H1 (cell line): ENCODE data around the gene ATXN1L. TPM values are rescaled to one million over a fixed set of nuclear protein-coding genes. Genes with fewer than 3 reads are reported as not detected.

ENCODE experiments used
- CTCF ChIA-PET: fragments of 300-600 bp; sonication (Branson Sonifier 250); formaldehyde crosslinking; loops from one replicate; lab custom pipeline; 2021; ENCODE audit not compliant: partially characterized antibody; lab: Charles Lee
- POLR2A ChIA-PET: fragments of 300-600 bp; sonication (Branson Sonifier 250); formaldehyde crosslinking; loops from one replicate; lab custom pipeline; 2021; ENCODE audit warnings: inconsistent platforms; ENCODE audit not compliant: partially characterized antibody; lab: Charles Lee
- DNase-seq, 2 experiments: peaks; one replicate each; pipeline versions ENCODE4 v3.0.0 to v3.0.0-alpha.2; 2010 to 2022; ENCODE audit warnings: low spot score in 2 of 2, low read depth in 1 of 2, mixed read lengths in 1 of 2
- FAIRE-seq: peaks from 2 replicates; lab custom pipeline; 2011; peaks lifted over from hg19 to GRCh38; lab: Jason Lieb, UNC
- H2AFZ ChIP-seq: 2 replicates; pipeline ENCODE4 v1.8.1; 2012; ENCODE audit warnings: low read length, inconsistent platforms
- H2AK5ac ChIP-seq: 2 replicates; pipeline ENCODE4 v1.6.1; 2013; ENCODE audit warnings: low read depth, low read length
- H2BK120ac ChIP-seq: replicated peaks from 2 replicates; pipeline ENCODE3; 2013; ENCODE audit warnings: low read depth, low read length, inconsistent platforms
- H2BK12ac ChIP-seq: 2 replicates; pipeline ENCODE4 v1.6.1; 2013; ENCODE audit warnings: low read depth, low read length
- H2BK15ac ChIP-seq: 2 replicates; pipeline ENCODE4 v1.6.1; 2013; ENCODE audit warnings: low read length
- H2BK20ac ChIP-seq: 2 replicates; pipeline ENCODE4 v1.6.1; 2013; ENCODE audit warnings: low read length
- H2BK5ac ChIP-seq: 2 replicates; pipeline ENCODE4 v1.6.1; 2013; ENCODE audit warnings: low read depth, low read length
- H3K14ac ChIP-seq: 2 replicates; pipeline ENCODE4 v1.6.1; 2013; ENCODE audit warnings: inconsistent platforms; ENCODE audit not compliant: insufficient read length
- H3K18ac ChIP-seq: 2 replicates; pipeline ENCODE4 v1.6.1; 2013; ENCODE audit warnings: low read length; ENCODE audit errors: extremely low read depth
- H3K23ac ChIP-seq: 2 replicates; pipeline ENCODE4 v1.6.1; 2013; ENCODE audit warnings: inconsistent platforms; ENCODE audit not compliant: insufficient read length
- H3K23me2 ChIP-seq: 2 replicates; pipeline ENCODE4 v1.6.1; 2013; ENCODE audit warnings: low read depth, low read length
- H3K27ac ChIP-seq: 2 replicates; pipeline ENCODE4 v1.6.1; 2011; ENCODE audit warnings: low read depth, low read length, inconsistent platforms
- H3K27me3 ChIP-seq, 4 experiments: replicated peaks in 1 of 4; 1 replicate in 1 of 4; 2 replicates in 3 of 4; pipeline versions ENCODE4 v1.6.1 to v1.8.1; 2011 to 2013; ENCODE audit warnings: low read length in 3 of 4, mild to moderate bottlenecking in 3 of 4, inconsistent platforms in 2 of 4, mixed read lengths in 2 of 4, moderate library complexity in 1 of 4; ENCODE audit not compliant: control insufficient read depth in 3 of 4, insufficient read depth in 3 of 4; ENCODE audit errors: extremely low read depth in 1 of 4
- H3K36me3 ChIP-seq, 4 experiments: 2 replicates each; pipeline versions ENCODE4 v1.6.1 to v1.8.1; 2011 to 2013; ENCODE audit warnings: mild to moderate bottlenecking in 4 of 4, low read length in 3 of 4, moderate library complexity in 2 of 4, control low read depth in 1 of 4, inconsistent platforms in 1 of 4; ENCODE audit not compliant: insufficient read depth in 4 of 4, control insufficient read depth in 2 of 4
- H3K4ac ChIP-seq: replicated peaks from 2 replicates; pipeline ENCODE3; 2013; ENCODE audit warnings: low read length, low read depth, mixed read lengths, inconsistent platforms; ENCODE audit not compliant: insufficient read length
- H3K4me1 ChIP-seq, 4 experiments: replicated peaks in 1 of 4; 1 replicate in 1 of 4; 2 replicates in 3 of 4; pipeline versions ENCODE4 v1.6.1 to v1.8.1; 2011 to 2013; ENCODE audit warnings: low read length in 3 of 4, inconsistent platforms in 2 of 4, mixed read lengths in 1 of 4; ENCODE audit not compliant: insufficient read depth in 4 of 4, control insufficient read depth in 3 of 4
- H3K4me2 ChIP-seq, 2 experiments: 2 replicates each; pipeline versions ENCODE4 v1.6.1 to v1.8.1; 2011 to 2013; ENCODE audit warnings: low read depth in 2 of 2, low read length in 2 of 2, control low read depth in 1 of 2, inconsistent platforms in 1 of 2, mild to moderate bottlenecking in 1 of 2; ENCODE audit not compliant: insufficient read depth in 1 of 2
- H3K4me3 ChIP-seq, 4 experiments: fragments of 200-600, 300-600 bp in 1 of 4; sonication (generic), shearing (Covaris generic), sonication (Bioruptor Twin) in 1 of 4; 2 replicates each; pipeline versions ENCODE4 v1.5.1 to v1.8.1; 2011 to 2016; ENCODE audit warnings: low read length in 4 of 4, low read depth in 3 of 4, control low read depth in 2 of 4, inconsistent platforms in 2 of 4, mild to moderate bottlenecking in 2 of 4, mixed read lengths in 1 of 4, moderate library complexity in 1 of 4; ENCODE audit not compliant: insufficient read depth in 2 of 4; ENCODE audit errors: extremely low read depth in 1 of 4
- H3K56ac ChIP-seq: replicated peaks from 2 replicates; pipeline ENCODE3; 2013; ENCODE audit warnings: low read depth, mild to moderate bottlenecking, mixed read lengths, low read length, inconsistent platforms; ENCODE audit not compliant: insufficient read length
- H3K79me1 ChIP-seq: 2 replicates; pipeline ENCODE4 v1.6.1; 2013; ENCODE audit warnings: low read depth, low read length, control low read depth
- H3K79me2 ChIP-seq, 2 experiments: 2 replicates each; pipeline versions ENCODE4 v1.6.1 to v1.8.1; 2012 to 2013; ENCODE audit warnings: low read length in 2 of 2, mild to moderate bottlenecking in 2 of 2, inconsistent platforms in 1 of 2; ENCODE audit not compliant: insufficient read depth in 2 of 2, control insufficient read depth in 1 of 2
- H3K9ac ChIP-seq, 4 experiments: replicated peaks in 1 of 4; 1 replicate in 1 of 4; 2 replicates in 3 of 4; pipeline versions ENCODE4 v1.6.1 to v1.8.1; 2011 to 2013; ENCODE audit warnings: low read depth in 3 of 4, low read length in 3 of 4, control low read depth in 2 of 4, mild to moderate bottlenecking in 2 of 4, moderate library complexity in 2 of 4, inconsistent platforms in 1 of 4; ENCODE audit errors: extremely low read depth in 1 of 4
- H3K9me3 ChIP-seq, 2 experiments: 2 replicates each; pipeline versions ENCODE4 v1.6.1 to v1.8.1; 2012 to 2013; ENCODE audit warnings: mild to moderate bottlenecking in 2 of 2, moderate library complexity in 2 of 2, control low read depth in 1 of 2, inconsistent platforms in 1 of 2, low read depth in 1 of 2, low read length in 1 of 2, mixed read lengths in 1 of 2; ENCODE audit not compliant: insufficient read depth in 2 of 2
- H4K20me1 ChIP-seq, 2 experiments: replicated peaks in 1 of 2; 2 replicates each; pipeline versions ENCODE3 to v1.8.1; 2011 to 2013; ENCODE audit warnings: inconsistent platforms in 2 of 2, low read length in 2 of 2, mild to moderate bottlenecking in 1 of 2; ENCODE audit not compliant: insufficient read depth in 2 of 2, control insufficient read depth in 1 of 2
- H4K5ac ChIP-seq: 2 replicates; pipeline ENCODE4 v1.6.1; 2013; ENCODE audit warnings: low read length, low read depth, mixed read lengths, inconsistent platforms; ENCODE audit not compliant: insufficient read length
- H4K8ac ChIP-seq: 2 replicates; pipeline ENCODE4 v1.8.0; 2013; ENCODE audit warnings: mild to moderate bottlenecking, moderate library complexity, low read length, inconsistent platforms; ENCODE audit not compliant: insufficient read depth; ENCODE audit errors: extremely low read depth
- H4K91ac ChIP-seq: replicated peaks from 2 replicates; pipeline ENCODE3; 2013; ENCODE audit warnings: low read length, mixed read lengths, inconsistent platforms; ENCODE audit not compliant: insufficient read length
- ASH2L ChIP-seq: fragments of 200-600, 300-600 bp; sonication (generic); IDR thresholded peaks from one replicate; pipeline ENCODE4 v1.7.1; 2017; ENCODE audit warnings: low read length
- CREB1 ChIP-seq: IDR thresholded peaks from 2 replicates; pipeline ENCODE4 v1.6.1; 2012; ENCODE audit warnings: inconsistent platforms
- CTCF ChIP-seq, 3 experiments: IDR thresholded peaks; 1 replicate in 2 of 3; 2 replicates in 1 of 3; pipeline versions ENCODE4 v1.5.1 to v1.6.1; 2011; ENCODE audit warnings: low read length in 3 of 3, mild to moderate bottlenecking in 3 of 3, inconsistent platforms in 2 of 3, low read depth in 1 of 3, moderate library complexity in 1 of 3; ENCODE audit not compliant: insufficient read depth in 1 of 3; ENCODE audit errors: control extremely low read depth in 1 of 3
- PHF8 ChIP-seq: fragments of 200-600 bp; sonication (generic); conservative IDR thresholded peaks from 2 replicates; pipeline ENCODE4 v1.7.1; 2012; ENCODE audit warnings: low read depth, mild to moderate bottlenecking, inconsistent platforms, low read length, moderate library complexity
- RXRA ChIP-seq: IDR thresholded peaks from 2 replicates; pipeline ENCODE4 v1.6.1; 2011; ENCODE audit warnings: low read depth, mild to moderate bottlenecking, low read length, moderate library complexity; ENCODE audit not compliant: insufficient read depth
- SIRT6 ChIP-seq: IDR thresholded peaks from one replicate; pipeline ENCODE4 v1.7.1; 2012; ENCODE audit warnings: low read length, inconsistent platforms
- WGBS, 2 experiments: shearing (Covaris generic) in 1 of 2; methylation state at CpG; one replicate each; pipeline versions ENCODE4 v1.1.6 to v1.1.7; 2013 to 2015; ENCODE audit warnings: low lambda C conversion rate in 2 of 2, mixed read lengths in 2 of 2, inconsistent platforms in 1 of 2, low coverage in 1 of 2, missing lambda C conversion rate in 1 of 2; ENCODE audit not compliant: insufficient replicate concordance in 2 of 2, insufficient coverage in 1 of 2, insufficient read length in 1 of 2; ENCODE audit errors: extremely low coverage in 1 of 2, missing lambda C conversion rate in 1 of 2; 5-methylcytosine and 5-hydroxymethylcytosine counted together
- polyA plus RNA-seq, 7 experiments: library from polyadenylated mRNA; depleted of rRNA in 3 of 7; stranded (reverse) in 5 of 7; unstranded in 2 of 7; fragments of >200 nt in 5 of 7; fragments of 200-250 nt in 2 of 7; gene quantifications; 1 replicate in 5 of 7; 2 replicates in 1 of 7; 4 replicates in 1 of 7; pipeline versions ENCODE4 v1.2.1 to v1.2.3, GENCODE V29; 2011 to 2013; ENCODE audit warnings: missing spikeins in 2 of 7, mixed read lengths in 2 of 7
- total RNA-seq: library from RNA; stranded (reverse); fragmentation: NEBNext Ultra II Directional; extraction: Animal tissue kit (Norgen Biotek cat#: 25700); gene quantifications from 2 replicates; pipeline ENCODE4 v1.2.1, GENCODE V29; 2021

Gene ATXN1L
- total and polyA plus RNA-seq, 2 of the 8 experiments (the other 6 are each of a cell fraction or from before 2014, with no cell fraction given) = 12.1 to 23.8 TPM

- FAIRE-seq = no peak
- Histone ChIP-seq H2BK15ac (no peak overlapping the region), H3K23ac (no peak overlapping the region), H3K14ac (no peak overlapping the region), H4K8ac (no peak overlapping the region), H3K9ac (no peak overlapping the region; a peak in 1 of 7 replicates), H4K20me1 (peaks cover 3 to 14% of the 10 kb centered on the region in 2 experiments), H3K23me2 (no peaks in the 10 kb centered on the region), H3K4me3 (no peak overlapping the region), H3K4me1 (no peaks in the 10 kb centered on the region), H2AK5ac (no peak overlapping the region), H3K79me1 (no peaks in the 10 kb centered on the region; the same call in 1 of the 2 replicates), H3K18ac (no peak overlapping the region), H3K4ac (no peak overlapping the region), H4K5ac (no peak overlapping the region), H2BK20ac (no peak overlapping the region), H3K27ac (no peak overlapping the region), H2AFZ (no peak overlapping the region), H3K79me2 (no peaks in the 10 kb centered on the region), H3K56ac (no peak overlapping the region), H2BK120ac (no peak overlapping the region), H4K91ac (no peak overlapping the region), H2BK12ac (no peak overlapping the region), H3K27me3 (no peaks in the 10 kb centered on the region), H2BK5ac (no peak overlapping the region; the same call in 1 of the 2 replicates), H3K4me2 (no peak overlapping the region), H3K9me3 (no peaks in the 10 kb centered on the region), H3K36me3 (peaks cover 3 to 35% (median 12%) of the 10 kb centered on the region in 4 experiments)
- ChIA-PET CTCF (interaction anchor here (0.5 to 5.9 kb wide), 5 partner anchors 15 to 108 kb away, joined by 3 to 32 read pairs (median 4); no protein-coding TSS in a partner anchor), POLR2A (interaction anchor here (1.2 to 2.5 kb wide), 3 partner anchors 9 to 39 kb away, joined by 4 to 9 read pairs (median 6); partner anchors contain the start of gene IST1)
- no peak for DNase-seq
- TF ChIP-seq CTCF (IDR thresholded peaks at IDR 0.05; ENCODE audit: control extremely low read depth in 1 of 3, insufficient read depth in 1 of 3, low read depth in 1 of 3, low read length in 3 of 3) (no peak), SIRT6 (no peak), RXRA (no peak), ASH2L (no peak), CREB1 (no peak), PHF8 (no peak)
- WGBS, 2 experiments = 94% methylated on average over 5 of the region's 5 CpGs; no CpG with 5 or more reads in 1 of the 2 experiments
These were observed 10.3 kb downstream of the ATXN1L start for GRCh38 chr16:71855937-71856662.
